CD4-positive, alpha-beta T cell (primary cell): ENCODE data around the gene ADTRP. TPM values are rescaled to one million over a fixed set of nuclear protein-coding genes. Genes with fewer than 3 reads are reported as not detected.

Experiments
- ATAC-seq: fragments of 200-7000 bp; cut with Tn5 transposase; one replicate; pipeline ENCODE4 v1.10.0; 2022; ENCODE audit warnings: mild to moderate bottlenecking; ENCODE audit not compliant: poor library complexity
- CTCF ChIA-PET: fragments of 350-600 bp; sonication (Branson Sonifier 250); formaldehyde crosslinking; loops from one replicate; lab custom pipeline; 2021; ENCODE audit warnings: antibody characterized with exemption, inconsistent platforms; lab: Charles Lee
- POLR2A ChIA-PET: fragments of 350-600 bp; sonication (Branson Sonifier 250); formaldehyde crosslinking; loops from one replicate; lab custom pipeline; 2021; ENCODE audit warnings: antibody characterized with exemption, inconsistent platforms; lab: Charles Lee
- DNase-seq, 14 experiments: peaks; one replicate each; pipeline ENCODE4 v3.0.0-alpha.2; 2013 to 2020; ENCODE audit warnings: mixed read lengths in 2 of 14
- H3K27ac ChIP-seq, 2 donors: one replicate each; pipeline versions ENCODE4 v1.5.1 to v1.7.0; 2013; ENCODE audit warnings: low read length in 2 of 2, low read depth in 1 of 2, mild to moderate bottlenecking in 1 of 2
- H3K27me3 ChIP-seq, 2 experiments: 1 replicate in 1 of 2; 2 replicates in 1 of 2; pipeline versions ENCODE4 v1.6.1 to v1.7.0; 2013; ENCODE audit warnings: low read length in 2 of 2, control low read depth in 1 of 2, mild to moderate bottlenecking in 1 of 2, moderate library complexity in 1 of 2; ENCODE audit not compliant: insufficient read depth in 2 of 2, control insufficient read depth in 1 of 2
- H3K36me3 ChIP-seq: one replicate; pipeline ENCODE4 v1.6.1; 2013; ENCODE audit warnings: low read length, control low read depth; ENCODE audit not compliant: insufficient read depth
- H3K4me1 ChIP-seq: one replicate; pipeline ENCODE4 v1.6.1; 2013; ENCODE audit warnings: low read length, control low read depth; ENCODE audit not compliant: insufficient read depth
- H3K4me3 ChIP-seq: one replicate; pipeline ENCODE4 v1.5.1; 2013; ENCODE audit warnings: mild to moderate bottlenecking, low read length, moderate library complexity
- H3K9me3 ChIP-seq, 2 experiments: 1 replicate in 1 of 2; 2 replicates in 1 of 2; pipeline versions ENCODE4 v1.6.1 to v1.7.0; 2013; ENCODE audit warnings: low read length in 2 of 2, mild to moderate bottlenecking in 2 of 2, control low read depth in 1 of 2, moderate library complexity in 1 of 2; ENCODE audit not compliant: control insufficient read depth in 1 of 2, insufficient read depth in 1 of 2
- H3K27ac Mint-ChIP-seq: one replicate; pipeline ENCODE4 v1.8.0; 2020; ENCODE audit warnings: mixed read lengths
- H3K27me3 Mint-ChIP-seq: one replicate; pipeline ENCODE4 v1.8.0; 2021; ENCODE audit warnings: mixed read lengths
- H3K36me3 Mint-ChIP-seq: one replicate; pipeline ENCODE4 v1.8.0; 2021; ENCODE audit warnings: low read depth, mixed read lengths
- H3K4me1 Mint-ChIP-seq: one replicate; pipeline ENCODE4 v1.8.0; 2021; ENCODE audit warnings: low read depth, mixed read lengths
- H3K4me3 Mint-ChIP-seq: one replicate; pipeline ENCODE4 v1.8.0; 2020; ENCODE audit warnings: mild to moderate bottlenecking, mixed read lengths
- H3K9me3 Mint-ChIP-seq: one replicate; pipeline ENCODE4 v1.8.0; 2020; ENCODE audit warnings: mixed read lengths
- CTCF ChIP-seq: fragments of 200-600 bp; IDR thresholded peaks from one replicate; pipeline ENCODE4 v1.8.0; 2022; ENCODE audit warnings: antibody characterized with exemption, mild to moderate bottlenecking
- intact Hi-C, 2 experiments: fragments of 100-400 bp; cut with DNase I in 1 of 2; cut with micrococcal nuclease in 1 of 2; formaldehyde crosslinking; loops; one replicate each; pipeline versions ENCODE4 v1.15.1 to v1.9.0; 2023 to 2025; cut with DNase I, micrococcal nuclease
- total RNA-seq, 174 experiments: library from RNA in 2 of 174; stranded (reverse) in 2 of 174; gene quantifications; one replicate each; pipeline ENCODE4 v1.2.3 and lab custom pipeline; 2021 to 2026

ADTRP gene
- total RNA-seq, 2 experiments from 2014 or later = 14.3 to 15.2 TPM

GRCh38 chr6:11688425-11688709 is 90.2 kb downstream of the ADTRP start:
- Mint-ChIP-seq H3K27ac (no peak overlapping the region), H3K9me3 (no peaks in the 10 kb centered on the region), H3K4me1 (no peaks in the 10 kb centered on the region), H3K4me3 (no peak overlapping the region), H3K36me3 (no peaks in the 10 kb centered on the region), H3K27me3 (peaks cover 6% of the 10 kb centered on the region)
- Histone ChIP-seq H3K4me3 (no peak overlapping the region), H3K36me3 (no peaks in the 10 kb centered on the region), H3K27ac (no peak overlapping the region), H3K27me3 (no peaks in the 10 kb centered on the region), H3K4me1 (no peaks in the 10 kb centered on the region), H3K9me3 (no peaks in the 10 kb centered on the region)
- DNase-seq (no peak), ATAC-seq (no peak)
- TF ChIP-seq CTCF = no peak
- CTCF ChIA-PET = interaction anchor here (1.3 kb wide), 1 partner anchor 16 kb away, joined by 4 read pairs; no protein-coding TSS in a partner anchor
- intact Hi-C loops = no loop called here
- POLR2A ChIA-PET = no interaction called here

DNA sequence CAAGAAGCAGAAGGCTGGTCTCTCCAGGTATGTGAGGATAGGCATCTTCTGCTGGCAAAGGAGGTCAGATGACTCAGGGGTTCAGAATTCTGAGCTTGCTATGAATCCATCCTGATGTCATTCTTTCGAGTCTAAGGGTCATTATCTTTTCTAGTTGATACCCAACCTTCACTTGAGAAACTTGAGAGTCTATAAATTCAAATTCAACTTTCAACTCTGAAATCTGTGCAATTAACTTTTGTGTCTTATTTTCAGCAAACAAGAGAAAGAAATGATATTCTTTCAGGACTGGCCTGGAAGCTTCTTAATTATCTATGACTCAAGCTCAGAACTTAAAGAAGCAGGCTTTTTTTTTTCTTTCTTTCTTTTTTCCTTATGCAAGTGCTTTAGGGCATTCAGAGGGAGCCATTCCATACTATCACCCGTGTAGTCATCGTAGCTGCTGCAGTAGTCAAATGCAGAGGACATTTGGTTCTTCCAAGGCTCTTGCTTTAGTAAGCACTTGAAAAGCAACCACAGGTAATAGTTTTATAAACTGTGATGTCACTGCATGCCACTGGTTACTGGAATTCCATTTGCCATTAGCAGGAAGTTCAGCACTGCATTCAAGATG is 93.0 kb downstream of the ADTRP start:
- Mint-ChIP-seq H3K9me3 (no peaks in the 10 kb centered on the region), H3K36me3 (no peaks in the 10 kb centered on the region), H3K4me1 (no peaks in the 10 kb centered on the region), H3K4me3 (no peak overlapping the region), H3K27me3 (peaks cover 6% of the 10 kb centered on the region), H3K27ac (no peak overlapping the region)
- no peaks in the 10 kb centered on the region for H3K9me3 ChIP-seq
- no peak for ATAC-seq
- no peaks in the 10 kb centered on the region for H3K4me1 ChIP-seq
- no peaks in the 10 kb centered on the region for H3K27me3 ChIP-seq
- CTCF ChIA-PET = no interaction called here
- no peak overlapping the region for H3K27ac ChIP-seq
- intact Hi-C loops = no loop called here
- POLR2A ChIA-PET = no interaction called here
- H3K36me3 ChIP-seq = no peaks in the 10 kb centered on the region
- no peak for TF ChIP-seq CTCF
- H3K4me3 ChIP-seq = no peak overlapping the region
- no peak for DNase-seq

DNA sequence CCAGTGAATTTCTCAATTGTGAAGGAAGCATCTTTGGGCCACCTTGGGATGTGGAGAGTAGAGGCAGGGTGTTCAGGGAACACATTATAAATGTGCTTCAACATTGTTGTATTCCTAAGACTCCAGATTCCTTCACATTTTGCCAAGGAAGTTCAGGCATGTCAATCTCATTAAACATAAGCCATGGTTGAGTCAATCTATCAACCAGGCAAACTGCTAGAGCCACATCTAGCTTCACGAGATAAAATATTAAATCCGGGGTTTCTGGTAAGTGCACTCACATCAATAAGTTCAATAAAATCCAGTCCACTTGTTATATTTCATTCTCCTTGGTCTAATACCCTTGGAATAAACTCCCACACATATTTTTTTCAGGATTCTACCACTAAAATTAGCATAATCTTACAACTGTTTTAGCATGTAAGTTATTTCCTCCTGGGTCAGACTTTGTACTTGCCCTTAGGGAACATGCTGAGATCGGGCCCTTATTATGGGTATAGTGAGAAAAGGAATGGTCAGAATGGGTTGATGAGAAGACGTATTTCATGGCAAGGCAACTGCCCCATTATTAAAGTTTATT is 93.6 kb downstream of the ADTRP start:
- no peak overlapping the region for H3K27ac Mint-ChIP-seq
- no peaks in the 10 kb centered on the region for H3K27me3 ChIP-seq
- ChIA-PET CTCF (no interaction called here), POLR2A (no interaction called here)
- H3K27me3 Mint-ChIP-seq = peaks cover 6% of the 10 kb centered on the region
- H3K36me3 Mint-ChIP-seq = no peaks in the 10 kb centered on the region
- H3K9me3 Mint-ChIP-seq = peaks cover 2% of the 10 kb centered on the region
- intact Hi-C loops = no loop called here
- H3K36me3 ChIP-seq = no peaks in the 10 kb centered on the region
- ATAC-seq (no peak), DNase-seq (no peak)
- no peak overlapping the region for H3K27ac ChIP-seq
- H3K9me3 ChIP-seq = peaks cover 0 to 5% of the 10 kb centered on the region in 2 experiments
- H3K4me3 ChIP-seq = no peak overlapping the region
- no peaks in the 10 kb centered on the region for H3K4me1 Mint-ChIP-seq
- no peak for TF ChIP-seq CTCF
- no peaks in the 10 kb centered on the region for H3K4me1 ChIP-seq
- no peak overlapping the region for H3K4me3 Mint-ChIP-seq
